GM18858 (cell line): ENCODE data around the gene CLEC7A.

ENCODE experiments used
- ATAC-seq: cut with Tn5 transposase; IDR thresholded peaks from one replicate; pipeline ENCODE4 v1.9.1; 2021; ENCODE audit not compliant: unreplicated experiment

CLEC7A gene

GRCh38 chr12:10130042-10130441 is at the start of gene CLEC7A:
Gene CLEC7A, minus strand, starts transcription at chr12:10130199. Its CDS starts 117 bp downstream, at chr12:10130082.
- ATAC-seq: peak; percentile 92

GRCh38 chr12:10179776-10180181 is 49.8 kb upstream of the CLEC7A start:
- ATAC-seq: no peak

- ATAC-seq: no peak
These were observed 48.8 kb upstream of the CLEC7A start, which contains the start of gene TMEM52B for GRCh38 chr12:10178821-10179220. Gene TMEM52B, plus strand, starts transcription at chr12:10179032. Its CDS starts 543 bp downstream, at chr12:10179575.

GRCh38 chr12:10175846-10176636 is 46.0 kb upstream of the CLEC7A start:
- ATAC-seq: no peak

GRCh38 chr12:10174986-10175614 is 45.1 kb upstream of the CLEC7A start:
- ATAC-seq: no peak

- no peak for ATAC-seq
These were observed 42.2 kb upstream of the CLEC7A start, which contains the start of gene OLR1 for GRCh38 chr12:10171973-10172728. Gene OLR1, minus strand, starts transcription at chr12:10172132. Its CDS starts 55 bp downstream, at chr12:10172077.

GRCh38 chr12:10170216-10170615 is 40.2 kb upstream of the CLEC7A start:
- ATAC-seq: no peak

GRCh38 chr12:10169104-10169503 is 39.1 kb upstream of the CLEC7A start:
- ATAC-seq: no peak

- no peak for ATAC-seq
These were observed 37.6 kb upstream of the CLEC7A start for GRCh38 chr12:10167599-10167998.

- ATAC-seq: no peak
These were observed 35.4 kb upstream of the CLEC7A start for GRCh38 chr12:10165421-10165820.

- no peak for ATAC-seq
These were observed 33.1 kb upstream of the CLEC7A start for GRCh38 chr12:10163084-10163483.

GRCh38 chr12:10160617-10161385 is 30.8 kb upstream of the CLEC7A start:
- no peak for ATAC-seq

GRCh38 chr12:10159280-10159679 is 29.3 kb upstream of the CLEC7A start:
- no peak for ATAC-seq

GRCh38 chr12:10158406-10158805 is 28.4 kb upstream of the CLEC7A start:
- ATAC-seq: no peak

- no peak for ATAC-seq
These were observed 26.0 kb upstream of the CLEC7A start for GRCh38 chr12:10155966-10156365.

- ATAC-seq: no peak
These were observed 24.1 kb upstream of the CLEC7A start for GRCh38 chr12:10154145-10154496.

- no peak for ATAC-seq
These were observed 23.5 kb upstream of the CLEC7A start for GRCh38 chr12:10153271-10154144.

GRCh38 chr12:10151621-10152020 is 21.6 kb upstream of the CLEC7A start:
- ATAC-seq: no peak

- peak; percentile 79 for ATAC-seq
These were observed 17.9 kb upstream of the CLEC7A start for GRCh38 chr12:10147714-10148403.
